Ramos (cell line): ENCODE measurements around the gene TMEM26.

ENCODE experiments used
- in situ Hi-C: fragments of 300-500 bp; cut with MboI; formaldehyde crosslinking; loops from one replicate; pipeline ENCODE4 v1.14.3; 2022; ENCODE audit warnings: low sequenced_read_pairs; ENCODE audit not compliant: unreplicated experiment

The TMEM26 gene

DNA sequence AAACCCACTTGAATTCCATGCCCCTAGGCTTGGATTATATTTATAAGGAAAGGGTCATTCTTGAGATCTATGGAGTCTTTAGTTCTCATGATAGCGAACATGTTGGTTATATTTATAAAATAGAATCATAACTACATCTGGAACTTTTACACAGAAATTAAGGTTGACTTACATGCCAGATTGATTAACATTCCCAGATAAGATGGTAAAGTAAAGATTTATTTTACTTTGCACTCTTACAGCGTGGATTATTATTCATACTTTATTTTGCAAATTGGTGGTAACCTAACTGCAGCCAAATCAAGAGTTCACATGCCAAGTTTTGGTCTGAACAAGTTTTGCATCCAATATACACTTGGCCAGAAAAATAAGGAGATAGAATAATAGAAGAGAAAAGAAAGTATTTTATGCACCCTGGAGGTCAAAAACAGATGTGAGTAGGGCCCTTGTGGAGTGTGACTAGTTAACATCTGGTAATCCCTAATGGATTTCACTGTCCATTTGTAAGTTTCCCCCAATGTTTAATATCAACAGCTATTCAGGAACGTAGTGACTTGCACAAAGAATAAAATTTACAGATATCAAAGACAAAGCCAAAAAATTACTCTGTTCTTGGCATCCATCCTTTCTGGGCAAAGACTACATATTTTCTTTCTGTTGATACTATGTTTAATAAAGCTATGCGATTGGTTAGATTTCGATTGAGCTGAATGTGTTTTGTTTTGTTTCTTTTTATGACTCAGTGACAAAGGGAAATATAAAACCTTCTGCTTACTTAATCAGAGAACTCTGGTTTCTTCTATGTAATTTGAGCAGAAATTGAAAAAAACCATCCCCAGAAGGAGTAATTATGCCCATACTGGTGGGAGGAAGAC is 10.1 kb upstream of the TMEM26 start:
- in situ Hi-C loops = no loop called here

DNA sequence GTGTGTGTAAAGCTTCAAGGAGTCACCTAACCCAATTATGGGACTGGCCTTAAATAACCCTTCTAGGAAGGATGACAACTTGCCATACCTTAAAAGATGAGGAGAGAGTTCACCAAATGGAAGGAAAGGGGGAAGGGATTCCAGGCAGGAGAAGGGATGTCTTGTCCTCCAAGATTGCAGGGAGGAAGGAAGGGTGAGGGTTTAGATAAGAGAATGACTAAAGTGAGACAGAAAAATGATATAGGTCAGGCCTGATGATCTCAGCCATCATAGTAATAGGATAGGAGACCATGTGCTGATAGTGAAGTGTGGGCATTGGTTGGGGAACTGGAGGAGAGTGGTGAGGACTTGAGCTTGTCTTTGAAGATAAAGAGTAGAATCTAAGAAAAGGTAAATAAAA is 7.7 kb upstream of the TMEM26 start:
- in situ Hi-C loops = no loop called here

DNA sequence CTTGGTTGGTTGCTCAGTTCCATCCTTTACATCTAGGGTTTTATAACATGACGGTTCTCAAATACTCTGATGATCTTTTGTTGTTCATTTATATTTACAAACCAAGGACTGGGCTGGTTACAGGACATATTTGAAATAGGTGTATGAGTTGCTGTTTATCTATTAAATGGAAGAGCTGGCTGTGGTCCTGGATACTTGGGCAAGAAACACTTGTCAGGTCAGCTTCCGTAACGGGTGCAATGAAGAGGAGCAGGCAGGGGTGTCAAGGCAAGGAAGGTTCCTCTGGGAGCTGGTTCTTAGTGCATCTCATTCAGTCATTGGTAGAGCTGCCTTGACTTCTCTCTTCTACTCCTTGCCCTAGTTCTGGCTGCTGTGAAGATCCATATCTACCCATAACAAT is 4.8 kb upstream of the TMEM26 start:
- in situ Hi-C loops = no loop called here

DNA sequence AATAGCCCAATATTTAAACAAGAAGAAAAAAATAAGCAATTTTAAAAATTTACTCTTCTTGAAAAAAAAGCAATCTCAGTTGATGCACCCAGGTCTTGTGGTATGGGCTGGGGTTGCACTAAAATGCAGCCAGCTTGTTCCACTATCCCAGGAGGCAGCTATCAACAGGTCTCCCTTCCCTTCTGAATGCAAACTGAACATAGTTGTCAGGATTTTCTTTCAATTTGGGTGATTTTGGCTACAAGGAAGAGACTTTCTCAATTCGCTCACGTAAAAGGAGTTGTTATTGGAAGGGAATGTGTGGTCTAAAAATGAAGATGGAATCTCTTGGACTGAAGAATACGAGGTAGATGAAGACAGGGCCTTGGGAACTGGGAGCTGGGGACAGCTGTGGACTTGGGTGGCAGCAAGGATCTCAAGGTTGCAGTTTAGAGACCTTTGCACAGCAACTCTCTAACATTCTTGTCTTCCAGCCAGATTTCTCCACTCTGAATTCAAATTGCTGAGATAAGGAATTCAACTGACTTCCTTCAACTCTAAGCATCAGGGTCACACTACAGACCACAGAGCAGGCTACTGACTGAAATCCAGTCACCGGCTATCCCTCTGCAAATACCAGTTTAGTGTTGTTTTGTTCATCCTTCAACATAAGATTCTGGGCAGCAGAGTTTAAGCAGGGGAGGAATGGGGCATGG is 3.1 kb upstream of the TMEM26 start:
- in situ Hi-C loops = no loop called here

DNA sequence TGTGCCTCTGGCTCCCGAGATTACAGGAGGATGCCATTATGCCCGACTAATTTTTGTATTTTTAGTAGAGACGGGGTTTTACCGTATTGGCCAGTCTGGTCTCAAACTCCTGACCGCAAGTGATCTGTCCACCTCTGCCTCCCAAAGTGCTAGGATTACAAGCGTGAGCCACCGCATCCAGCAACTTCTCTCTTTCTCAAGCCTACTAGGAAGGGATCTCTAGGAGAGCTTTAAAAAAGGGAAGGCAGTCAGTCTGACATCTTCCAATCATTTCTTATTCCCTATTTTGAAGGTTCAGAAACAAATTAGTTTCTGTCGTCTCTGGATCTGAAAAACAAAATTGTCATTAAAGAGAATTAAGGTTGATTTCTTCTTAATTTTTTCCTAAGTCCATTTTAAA is 2.5 kb upstream of the TMEM26 start:
- in situ Hi-C loops = no loop called here

- in situ Hi-C loops = no loop called here
These were observed 1.4 kb upstream of the TMEM26 start for GRCh38 chr10:61454541-61454940.

DNA sequence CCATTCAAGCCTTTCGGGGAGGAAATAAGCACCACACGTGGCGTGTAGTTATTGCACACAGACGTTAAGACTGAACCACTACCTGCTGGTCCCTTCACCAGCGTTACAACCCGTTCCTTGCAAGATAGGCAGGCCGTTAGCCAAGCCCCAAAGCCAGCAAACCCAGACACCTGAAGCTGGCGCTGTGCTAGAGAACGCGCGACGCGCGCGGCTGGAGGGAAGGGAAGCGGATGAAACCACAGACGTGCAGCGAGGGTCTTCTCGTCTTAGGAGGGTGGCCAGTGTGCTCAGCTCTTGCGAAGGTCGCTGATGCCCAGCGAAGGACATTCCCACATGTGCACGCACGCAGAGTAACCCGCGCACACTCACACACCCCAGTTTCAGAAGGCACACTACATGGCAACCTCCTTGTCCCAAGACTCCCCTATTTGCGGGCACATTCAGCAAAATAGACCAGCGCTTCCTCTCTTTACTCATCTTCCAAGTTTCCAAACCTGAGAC is 980 bp downstream of the TMEM26 start:
- in situ Hi-C loops = no loop called here

- in situ Hi-C loops = no loop called here
These were observed 1.8 kb downstream of the TMEM26 start for GRCh38 chr10:61451357-61451756.

GRCh38 chr10:61448841-61449600 is 4.2 kb downstream of the TMEM26 start:
- in situ Hi-C loops = no loop called here

GRCh38 chr10:61448091-61448490 is 5.1 kb downstream of the TMEM26 start:
- in situ Hi-C loops = no loop called here

- in situ Hi-C loops = no loop called here
These were observed 14.0 kb downstream of the TMEM26 start for GRCh38 chr10:61439058-61439609.

DNA sequence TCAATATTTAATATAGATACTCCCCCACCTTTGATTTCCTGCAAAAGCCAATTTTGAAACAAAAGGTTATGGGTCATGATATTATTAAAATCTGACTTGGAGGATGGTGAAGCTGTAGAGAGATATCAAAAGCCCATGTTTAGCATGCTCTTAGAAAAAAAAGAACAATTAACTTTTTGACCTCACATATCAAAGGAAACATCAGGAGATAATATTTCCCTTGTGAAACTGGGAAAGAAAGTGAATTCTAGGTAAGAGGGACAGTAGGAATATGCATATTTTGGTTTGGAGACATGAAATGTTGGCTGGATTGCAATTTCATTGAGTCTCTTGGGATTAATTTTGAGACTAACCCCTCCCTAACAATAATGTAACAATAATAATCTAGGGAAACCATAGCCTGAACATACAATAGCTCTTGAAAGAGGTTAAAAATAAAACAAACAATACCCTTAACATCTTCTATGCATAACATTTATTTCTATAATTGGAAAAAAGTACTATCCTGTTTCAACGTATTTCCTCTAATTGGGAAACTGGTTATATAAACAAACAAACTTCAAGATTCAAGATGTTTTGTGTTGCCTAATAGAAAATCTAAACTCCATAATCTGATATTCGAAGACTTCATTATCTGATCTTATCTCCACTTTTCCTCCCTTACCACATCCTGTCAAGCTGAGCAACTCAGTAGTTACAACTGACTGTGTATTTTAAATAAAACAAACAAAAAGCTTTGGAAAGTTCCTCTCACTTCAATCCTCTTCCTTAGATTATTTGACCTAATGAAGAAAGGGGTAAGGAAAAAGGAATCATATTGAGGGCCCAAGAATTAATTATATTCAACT is 14.8 kb downstream of the TMEM26 start:
- in situ Hi-C loops = no loop called here

GRCh38 chr10:61423178-61423577 is 30.0 kb downstream of the TMEM26 start:
- in situ Hi-C loops = no loop called here

DNA sequence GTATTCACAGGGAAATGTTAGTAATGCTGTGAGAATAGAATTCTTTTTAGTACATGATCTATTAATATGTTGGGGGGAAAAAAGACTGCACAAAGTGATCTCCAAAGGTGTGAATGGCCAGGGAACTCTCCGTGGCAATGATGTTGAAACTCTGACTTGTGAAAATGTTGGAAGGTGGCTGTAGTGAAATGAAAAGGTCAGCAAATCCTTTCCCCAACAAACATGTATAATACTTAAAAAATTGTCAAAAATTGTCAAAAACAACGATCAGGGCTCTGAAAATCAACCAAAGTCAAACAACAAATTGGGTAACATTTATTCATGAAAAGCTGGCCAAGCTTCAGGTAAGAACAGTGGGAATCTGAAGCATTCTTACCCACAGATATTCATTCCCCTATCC is 35.5 kb downstream of the TMEM26 start:
- in situ Hi-C loops = no loop called here

DNA sequence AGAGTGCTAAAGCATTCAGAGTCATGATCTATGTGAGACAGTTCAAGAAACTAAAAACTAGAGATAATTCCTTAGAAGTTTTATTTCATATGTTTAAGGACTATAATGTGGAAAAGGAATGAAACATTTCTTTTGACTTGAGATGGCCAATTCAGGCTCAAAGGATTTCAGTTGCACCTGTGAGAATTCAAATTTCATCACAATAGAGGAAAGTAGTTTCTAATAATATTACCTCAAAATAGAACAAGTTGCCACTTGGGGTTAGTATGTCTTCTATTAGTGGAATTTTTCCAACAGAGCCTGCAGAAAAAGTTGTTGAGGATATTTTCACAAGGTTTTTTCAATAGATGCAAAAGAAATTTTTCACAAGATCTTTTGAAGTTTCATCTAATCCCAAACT is 37.4 kb downstream of the TMEM26 start:
- in situ Hi-C loops = no loop called here

GRCh38 chr10:61411706-61412105 is 41.5 kb downstream of the TMEM26 start:
- in situ Hi-C loops = no loop called here

- in situ Hi-C loops = no loop called here
These were observed 42.7 kb downstream of the TMEM26 start for GRCh38 chr10:61410353-61411070.

- in situ Hi-C loops = no loop called here
These were observed 44.0 kb downstream of the TMEM26 start for GRCh38 chr10:61409157-61409556.

- in situ Hi-C loops = no loop called here
These were observed 45.1 kb downstream of the TMEM26 start for GRCh38 chr10:61408105-61408504.
